HG02588 (cell line): ENCODE results near the gene NOA1.
A peak's percentile ranks its signal among the peaks of the same experiment; 100 is the strongest.

Source experiments
- ATAC-seq: cut with Tn5 transposase; IDR thresholded peaks from one replicate; pipeline ENCODE4 v1.9.1; 2021; ENCODE audit warnings: mild to moderate bottlenecking, moderate library complexity; ENCODE audit not compliant: unreplicated experiment

NOA1 gene

GRCh38 chr4:56977321-56978012 lies at the start of gene NOA1:
TSS of gene NOA1 (minus strand) at chr4:56977606. CDS start at chr4:56977585, 21 bp downstream.
- ATAC-seq, result peak; percentile 82

GRCh38 chr4:57023104-57023503 lies 45.7 kb upstream of the NOA1 start:
- ATAC-seq, result no peak

- no peak for ATAC-seq
Observed at GRCh38 chr4:57020467-57021101, 43.2 kb upstream of the NOA1 start.

GRCh38 chr4:57018980-57019379 lies 41.6 kb upstream of the NOA1 start:
- ATAC-seq, result no peak

GRCh38 chr4:57013543-57014120 lies 36.2 kb upstream of the NOA1 start:
- ATAC-seq, result no peak

GRCh38 chr4:56999751-57000150 lies 22.3 kb upstream of the NOA1 start:
- no peak for ATAC-seq

- no peak for ATAC-seq
Observed at GRCh38 chr4:56995525-56995924, 18.1 kb upstream of the NOA1 start.

GRCh38 chr4:56990109-56990905 lies 12.9 kb upstream of the NOA1 start:
- no peak for ATAC-seq

- ATAC-seq, result no peak
Observed at GRCh38 chr4:56986952-56987351, 9.5 kb upstream of the NOA1 start.

GRCh38 chr4:56986192-56986591 lies 8.8 kb upstream of the NOA1 start:
- ATAC-seq, result no peak

GRCh38 chr4:56981795-56982201 lies 4.4 kb upstream of the NOA1 start:
- ATAC-seq, result no peak

GRCh38 chr4:56979421-56980072 lies 2.1 kb upstream of the NOA1 start:
- no peak for ATAC-seq

- peak; percentile 44 for ATAC-seq
Observed at GRCh38 chr4:56978750-56979303, 1.4 kb upstream of the NOA1 start, which contains the start of gene POLR2B. TSS of gene POLR2B (plus strand) at chr4:56978896. CDS start at chr4:56978986, 90 bp downstream.

GRCh38 chr4:56976837-56977320 lies 527 bp downstream of the NOA1 start:
- ATAC-seq, result peak; percentile 26

- ATAC-seq, result no peak
Observed at GRCh38 chr4:56976283-56976836, 1.0 kb downstream of the NOA1 start.

- no peak for ATAC-seq
Observed at GRCh38 chr4:56973336-56973735, 4.1 kb downstream of the NOA1 start.

- ATAC-seq, result no peak
Observed at GRCh38 chr4:56972809-56973208, 4.6 kb downstream of the NOA1 start.

GRCh38 chr4:56972389-56972788 lies 5.0 kb downstream of the NOA1 start:
- ATAC-seq, result no peak

- no peak for ATAC-seq
Observed at GRCh38 chr4:56971383-56971782, 6.0 kb downstream of the NOA1 start.

- no peak for ATAC-seq
Observed at GRCh38 chr4:56961107-56961500, 16.3 kb downstream of the NOA1 start.
